ENCODE measurements around the gene LMO1.

The LMO1 gene

GRCh38 chr11:8263109-8263768 lies 439 bp downstream of the LMO1 start:
- DNase-seq = no peak

GRCh38 chr11:8262552-8263108 lies 1.0 kb downstream of the LMO1 start:
- DNase-seq = no peak

GRCh38 chr11:8261921-8262551 lies 1.6 kb downstream of the LMO1 start:
- DNase-seq = no peak

GRCh38 chr11:8261291-8261690 lies 2.4 kb downstream of the LMO1 start:
- DNase-seq = no peak

GRCh38 chr11:8260202-8260966 lies 3.3 kb downstream of the LMO1 start:
- no peak for DNase-seq

- no peak for DNase-seq
These were observed 4.2 kb downstream of the LMO1 start for GRCh38 chr11:8259306-8259959.

- DNase-seq = no peak
These were observed 4.9 kb downstream of the LMO1 start for GRCh38 chr11:8258784-8259183.

GRCh38 chr11:8258289-8258688 lies 5.4 kb downstream of the LMO1 start:
- DNase-seq = no peak

- no peak for DNase-seq
These were observed 6.5 kb downstream of the LMO1 start for GRCh38 chr11:8257003-8257664.

GRCh38 chr11:8256271-8257002 lies 7.2 kb downstream of the LMO1 start:
- no peak for DNase-seq

GRCh38 chr11:8253566-8253965 lies 10.1 kb downstream of the LMO1 start:
- DNase-seq = no peak

- no peak for DNase-seq
These were observed 10.7 kb downstream of the LMO1 start for GRCh38 chr11:8252946-8253345.

- DNase-seq = no peak
These were observed 11.3 kb downstream of the LMO1 start for GRCh38 chr11:8252388-8252787.

- no peak for DNase-seq
These were observed 11.9 kb downstream of the LMO1 start for GRCh38 chr11:8251616-8252295.

GRCh38 chr11:8250981-8251615 lies 12.6 kb downstream of the LMO1 start:
- DNase-seq = no peak

- DNase-seq = no peak
These were observed 13.2 kb downstream of the LMO1 start for GRCh38 chr11:8250434-8250833.

GRCh38 chr11:8249482-8249881 lies 14.2 kb downstream of the LMO1 start:
- no peak for DNase-seq

- no peak for DNase-seq
These were observed 14.9 kb downstream of the LMO1 start for GRCh38 chr11:8248786-8249185.

- no peak for DNase-seq
These were observed 16.4 kb downstream of the LMO1 start for GRCh38 chr11:8247312-8247711.

GRCh38 chr11:8243458-8243857 lies 20.2 kb downstream of the LMO1 start:
- no peak for DNase-seq

Measured in central memory CD4-positive, alpha-beta T cell (primary cell).